Fibroblast of pulmonary artery (primary cell): ENCODE data around the gene WNT11.
A peak's percentile ranks its signal among the peaks of the same experiment; 100 is the strongest.

Experiments
- DNase-seq: peaks from one replicate; pipeline ENCODE4 v3.0.0-alpha.2; 2010; ENCODE audit warnings: low read depth
- H3K4me3 ChIP-seq: replicated peaks from 2 replicates; pipeline ENCODE4 v1.5.1; 2011; ENCODE audit warnings: low read depth, mild to moderate bottlenecking, control low read depth, low read length, moderate library complexity
- CTCF ChIP-seq: IDR thresholded peaks from 2 replicates; pipeline ENCODE4 v1.5.1; 2011; ENCODE audit warnings: mild to moderate bottlenecking, control low read depth, low read length, inconsistent platforms; ENCODE audit errors: missing control alignments

WNT11 gene

GRCh38 chr11:76208438-76209374 lies 2.4 kb upstream of the WNT11 start:
- TF ChIP-seq CTCF: peak; percentile 50
- peak; percentile 31 for DNase-seq
- peak overlapping the region; percentile 45 for H3K4me3 ChIP-seq

- peak; percentile 81 for DNase-seq
- H3K4me3 ChIP-seq: peak overlapping the region; percentile 45
- TF ChIP-seq CTCF: peak; percentile 56
Measured at GRCh38 chr11:76207642-76208401, 1.5 kb upstream of the WNT11 start.

GRCh38 chr11:76206077-76206326 lies 300 bp downstream of the WNT11 start:
- H3K4me3 ChIP-seq: peak overlapping the region; percentile 29
- DNase-seq: no peak
- no peak for TF ChIP-seq CTCF

GRCh38 chr11:76205252-76206076 lies 838 bp downstream of the WNT11 start:
- TF ChIP-seq CTCF: no peak
- H3K4me3 ChIP-seq: no peak overlapping the region
- DNase-seq: no peak

- no peak for TF ChIP-seq CTCF
- H3K4me3 ChIP-seq: no peak overlapping the region
- no peak for DNase-seq
Measured at GRCh38 chr11:76203937-76204336, 2.4 kb downstream of the WNT11 start.

- no peak for TF ChIP-seq CTCF
- no peak overlapping the region for H3K4me3 ChIP-seq
- no peak for DNase-seq
Measured at GRCh38 chr11:76203131-76203925, 3.0 kb downstream of the WNT11 start.
